Breast epithelium (tissue), 3 donors: Measurements from ENCODE around the gene SLC17A7.

Source experiments
- POLR2A ChIP-seq: fragments of 450-650 bp; IDR thresholded peaks from one replicate; pipeline ENCODE4 v1.6.1; 2016; ENCODE audit warnings: antibody characterized with exemption, mild to moderate bottlenecking, moderate library complexity
- TF ChIP-seq, protein P1 (sequence below), 3 donors: fragments of 450-650 bp; IDR thresholded peaks; one replicate each; pipeline ENCODE4 v1.5.1; 2016 to 2017; ENCODE audit warnings: antibody characterized with exemption in 3 of 3, mild to moderate bottlenecking in 3 of 3, moderate library complexity in 3 of 3

DNA sequence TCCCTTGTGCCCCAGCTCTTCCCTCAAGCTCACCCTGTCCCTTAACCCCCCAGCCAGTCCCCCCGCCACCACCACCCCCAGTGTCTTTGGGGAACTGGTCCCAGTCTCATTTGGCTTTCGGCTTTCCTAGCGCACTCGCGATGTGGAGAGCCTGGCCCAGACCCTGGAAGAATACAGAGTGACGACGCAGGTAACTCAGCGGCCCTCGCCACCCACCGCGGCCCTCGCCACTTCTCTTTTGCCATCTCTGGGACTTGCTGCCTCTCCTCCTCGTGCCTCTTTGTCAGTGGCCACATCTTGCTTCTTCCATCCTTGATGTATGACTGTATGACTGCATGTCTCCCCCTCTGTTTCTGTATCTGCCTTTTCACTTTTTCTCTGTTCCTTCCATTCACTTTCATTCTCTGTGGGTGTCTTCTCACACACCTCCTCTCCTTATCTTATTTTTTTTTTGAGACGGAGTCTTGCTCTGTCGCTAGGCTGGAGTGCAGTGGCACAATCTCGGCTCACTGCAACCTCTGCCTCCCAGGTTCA, 33.8 kb downstream of the SLC17A7 start:
- TF ChIP-seq, protein P1, sequence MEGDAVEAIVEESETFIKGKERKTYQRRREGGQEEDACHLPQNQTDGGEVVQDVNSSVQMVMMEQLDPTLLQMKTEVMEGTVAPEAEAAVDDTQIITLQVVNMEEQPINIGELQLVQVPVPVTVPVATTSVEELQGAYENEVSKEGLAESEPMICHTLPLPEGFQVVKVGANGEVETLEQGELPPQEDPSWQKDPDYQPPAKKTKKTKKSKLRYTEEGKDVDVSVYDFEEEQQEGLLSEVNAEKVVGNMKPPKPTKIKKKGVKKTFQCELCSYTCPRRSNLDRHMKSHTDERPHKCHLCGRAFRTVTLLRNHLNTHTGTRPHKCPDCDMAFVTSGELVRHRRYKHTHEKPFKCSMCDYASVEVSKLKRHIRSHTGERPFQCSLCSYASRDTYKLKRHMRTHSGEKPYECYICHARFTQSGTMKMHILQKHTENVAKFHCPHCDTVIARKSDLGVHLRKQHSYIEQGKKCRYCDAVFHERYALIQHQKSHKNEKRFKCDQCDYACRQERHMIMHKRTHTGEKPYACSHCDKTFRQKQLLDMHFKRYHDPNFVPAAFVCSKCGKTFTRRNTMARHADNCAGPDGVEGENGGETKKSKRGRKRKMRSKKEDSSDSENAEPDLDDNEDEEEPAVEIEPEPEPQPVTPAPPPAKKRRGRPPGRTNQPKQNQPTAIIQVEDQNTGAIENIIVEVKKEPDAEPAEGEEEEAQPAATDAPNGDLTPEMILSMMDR (IDR thresholded peaks at IDR 0.05): no peak
- TF ChIP-seq POLR2A: no peak
